Activated T-helper 2 cell treated with anti-CD3 and anti-CD28 coated beads, Interferon-gamma antibody, Interleukin-2, Interleukin-4, amounts not matched to agents 10 μg/mL and 5 μg/mL and 100 μg/mL, durations not matched to agents 14 hours and 24 hours and 36 hours (primary cell): ENCODE measurements around the gene CACNB4. TPM values are rescaled to one million over a fixed set of nuclear protein-coding genes. Genes with fewer than 3 reads are reported as not detected.
"Not testable (repeated sequence)": the region's sequence is repeated elsewhere in the genome, so short reads cannot be mapped to it uniquely, and the experiment has no call there.

Experiments used
- DNase-seq: peaks from one replicate; pipeline ENCODE4 v3.0.0; 2021; ENCODE audit warnings: low spot score
- H3K27ac Mint-ChIP-seq: one replicate; pipeline ENCODE4 v1.8.0; 2021; ENCODE audit warnings: mixed read lengths
- H3K27me3 Mint-ChIP-seq: one replicate; pipeline ENCODE4 v1.8.0; 2021; ENCODE audit warnings: low read depth, mixed read lengths
- H3K36me3 Mint-ChIP-seq: one replicate; pipeline ENCODE4 v1.8.0; 2021; ENCODE audit warnings: low read depth, mixed read lengths
- H3K4me1 Mint-ChIP-seq: one replicate; pipeline ENCODE4 v1.8.0; 2021; ENCODE audit warnings: low read depth, mixed read lengths
- H3K4me3 Mint-ChIP-seq: one replicate; pipeline ENCODE4 v1.8.0; 2021; ENCODE audit warnings: low read depth, mild to moderate bottlenecking, moderate library complexity, mixed read lengths
- H3K9me3 Mint-ChIP-seq: one replicate; pipeline ENCODE4 v1.8.0; 2021; ENCODE audit warnings: mixed read lengths
- intact Hi-C: fragments of 100-400 bp; cut with micrococcal nuclease; formaldehyde crosslinking; loops from one replicate; pipeline ENCODE4 v1.15.1; 2023
- total RNA-seq: library from RNA; stranded (reverse); gene quantifications from 2 replicates; pipeline ENCODE4 v1.2.3, GENCODE V29; 2022

The CACNB4 gene
- total RNA-seq, 1 donor from 2014 or later, result 0.23 TPM

DNA sequence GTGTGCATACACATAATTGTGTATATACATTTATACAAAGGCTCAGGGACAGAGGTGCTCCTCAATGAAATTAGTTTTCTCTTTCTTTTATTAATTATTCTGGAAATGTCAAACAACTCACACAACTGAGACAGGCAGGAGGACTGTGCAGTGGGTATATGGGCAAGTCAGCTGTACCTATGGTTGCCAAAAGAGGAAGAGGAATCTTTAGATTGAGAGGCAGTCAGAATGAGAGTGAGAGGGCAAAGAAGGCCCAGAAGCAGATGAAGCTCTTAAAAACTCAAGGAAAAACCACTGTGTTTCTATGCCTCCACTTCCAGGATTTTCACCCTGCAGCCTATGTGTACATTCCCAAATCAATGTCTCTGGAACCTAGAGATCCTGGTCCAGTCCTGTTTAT is 79.1 kb downstream of the CACNB4 start:
- Mint-ChIP-seq H3K27ac (no peak overlapping the region), H3K4me3 (no peak overlapping the region), H3K9me3 (no peaks in the 10 kb centered on the region), H3K4me1 (no peaks in the 10 kb centered on the region), H3K27me3 (peaks cover 17% of the 10 kb centered on the region), H3K36me3 (no peaks in the 10 kb centered on the region)
- intact Hi-C loops, result no loop called here
- DNase-seq, result no peak

DNA sequence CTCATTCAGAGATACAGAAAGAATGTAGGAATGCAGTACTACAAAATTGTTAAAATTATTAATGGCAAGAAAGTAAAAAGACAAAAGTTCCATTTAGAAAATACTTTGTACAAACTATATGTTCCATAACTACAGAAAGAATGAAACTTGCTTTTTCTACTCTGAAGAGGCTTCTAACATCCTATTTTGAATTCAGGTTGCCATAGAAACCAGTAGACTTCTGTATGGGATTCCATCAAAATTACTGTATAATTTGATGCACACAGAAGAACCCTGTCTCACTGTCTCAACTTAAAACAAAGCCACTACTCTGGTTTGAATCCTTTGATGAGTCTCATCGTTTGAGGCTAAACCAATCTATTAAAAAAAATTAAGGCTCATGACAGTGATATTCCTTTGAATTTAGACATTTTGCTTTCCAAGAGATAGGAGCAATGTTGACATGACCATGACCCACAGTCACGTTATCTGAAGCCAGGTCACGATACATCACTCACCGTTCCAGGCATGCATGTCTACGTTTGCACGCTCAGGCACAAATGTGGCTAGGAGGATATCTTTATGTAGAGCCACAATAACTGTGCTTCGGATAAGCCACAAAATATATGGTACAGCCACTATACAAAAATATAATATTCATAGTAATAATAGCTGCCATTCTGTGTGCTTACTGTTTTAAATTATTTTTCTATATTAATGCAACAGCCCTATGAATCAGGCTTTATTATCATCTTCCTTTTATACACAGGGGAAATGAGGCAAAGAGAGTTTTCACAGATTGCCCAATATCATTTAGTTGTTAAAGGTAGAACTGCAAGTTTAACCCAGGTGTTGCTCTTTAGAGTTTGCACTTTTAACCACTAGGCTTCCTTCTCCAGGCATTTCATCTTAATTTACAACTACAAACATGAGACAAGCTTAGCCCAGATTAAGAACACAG is 82.4 kb downstream of the CACNB4 start:
- intact Hi-C loops, result no loop called here
- H3K4me3 Mint-ChIP-seq, result no peak overlapping the region
- H3K4me1 Mint-ChIP-seq, result no peaks in the 10 kb centered on the region
- no peaks in the 10 kb centered on the region for H3K36me3 Mint-ChIP-seq
- DNase-seq, result no peak
- H3K9me3 Mint-ChIP-seq, result no peaks in the 10 kb centered on the region
- H3K27ac Mint-ChIP-seq, result no peak overlapping the region
- peaks cover 13% of the 10 kb centered on the region for H3K27me3 Mint-ChIP-seq

DNA sequence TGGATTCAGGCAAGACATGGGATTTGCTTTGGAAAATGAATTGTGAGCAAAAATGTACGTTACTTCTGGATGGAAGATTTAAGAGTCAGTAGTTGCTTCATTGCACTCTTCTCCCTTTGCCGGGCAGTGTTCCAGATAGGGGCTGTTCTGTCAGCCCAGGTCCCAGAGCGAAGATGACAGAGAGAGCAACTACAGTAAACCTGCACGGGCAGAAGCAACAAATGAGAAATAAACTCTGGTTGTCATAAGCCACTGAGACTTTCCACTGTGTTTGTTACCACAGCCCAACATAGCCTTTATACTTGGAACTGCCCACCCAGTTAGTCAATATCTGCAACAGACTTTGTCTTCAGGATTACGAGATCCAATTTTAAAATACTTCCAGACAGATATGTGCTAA is 83.3 kb downstream of the CACNB4 start:
- no peaks in the 10 kb centered on the region for H3K36me3 Mint-ChIP-seq
- H3K27me3 Mint-ChIP-seq, result peaks cover 13% of the 10 kb centered on the region
- intact Hi-C loops, result no loop called here
- no peak overlapping the region for H3K4me3 Mint-ChIP-seq
- H3K27ac Mint-ChIP-seq, result no peak overlapping the region
- H3K9me3 Mint-ChIP-seq, result no peaks in the 10 kb centered on the region
- no peaks in the 10 kb centered on the region for H3K4me1 Mint-ChIP-seq
- no peak for DNase-seq

DNA sequence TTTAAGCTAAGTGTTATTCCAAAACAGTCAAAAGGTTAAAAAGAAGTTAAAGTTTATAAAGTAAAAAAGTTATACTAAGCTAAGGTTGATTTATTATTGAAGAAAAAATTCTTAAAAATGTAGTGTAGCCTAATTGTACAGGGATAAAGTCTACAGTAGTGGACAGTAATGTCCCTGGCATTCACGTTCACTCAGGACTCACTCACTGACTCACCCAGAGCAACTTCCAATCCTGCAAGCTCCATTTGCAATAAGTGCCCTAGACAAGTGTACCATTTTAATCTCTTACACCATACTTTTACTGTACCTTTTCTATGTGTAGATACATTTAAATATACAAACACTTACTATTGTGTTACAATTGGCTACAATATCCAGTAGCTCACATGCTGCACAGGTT is 86.1 kb downstream of the CACNB4 start:
- Mint-ChIP-seq H3K4me3 (no peak overlapping the region), H3K27ac (no peak overlapping the region), H3K9me3 (no peaks in the 10 kb centered on the region), H3K4me1 (no peaks in the 10 kb centered on the region), H3K27me3 (peaks cover 5% of the 10 kb centered on the region), H3K36me3 (no peaks in the 10 kb centered on the region)
- intact Hi-C loops, result no loop called here
- DNase-seq, result no peak

DNA sequence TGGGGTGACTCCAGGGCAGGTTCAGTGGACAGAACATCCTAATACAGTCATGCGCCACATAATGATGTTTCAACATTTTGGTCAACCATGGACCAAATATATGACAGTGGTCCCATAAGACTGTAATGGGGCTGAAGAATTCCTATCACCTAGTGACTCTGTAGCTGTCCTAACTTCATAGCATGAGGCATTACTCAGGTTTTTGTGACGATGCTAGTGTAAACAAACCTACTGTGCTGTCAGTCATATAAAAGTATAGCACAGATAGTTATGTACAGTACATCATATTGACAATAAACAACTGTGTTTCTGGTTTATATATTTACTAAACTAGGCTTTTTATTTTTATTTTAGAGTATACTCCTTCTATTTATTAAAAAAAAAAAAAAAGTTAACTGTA is 87.1 kb downstream of the CACNB4 start:
- intact Hi-C loops, result no loop called here
- Mint-ChIP-seq H3K27ac (no peak overlapping the region), H3K4me1 (no peaks in the 10 kb centered on the region), H3K27me3 (peaks cover 8% of the 10 kb centered on the region), H3K9me3 (no peaks in the 10 kb centered on the region), H3K36me3 (no peaks in the 10 kb centered on the region), H3K4me3 (no peak overlapping the region)
- DNase-seq, result no peak

DNA sequence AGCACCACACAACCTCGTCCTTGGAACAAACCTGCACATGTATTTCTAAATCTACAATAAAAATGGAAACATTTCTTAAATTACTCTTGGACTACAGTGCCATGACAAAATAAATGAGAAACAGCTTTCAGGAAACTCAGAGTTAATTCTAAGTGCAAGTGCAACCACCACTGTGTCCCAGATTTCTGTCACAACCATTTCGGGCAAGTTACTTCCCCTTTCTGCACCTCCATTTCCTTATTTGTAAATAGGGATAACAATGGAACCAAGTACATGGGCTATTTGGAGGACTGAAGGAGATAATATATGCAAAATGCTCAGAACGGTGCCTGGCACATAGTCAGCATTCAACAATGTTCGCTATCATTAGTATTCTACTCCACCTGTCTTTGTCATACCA is 93.2 kb downstream of the CACNB4 start:
- no peaks in the 10 kb centered on the region for H3K9me3 Mint-ChIP-seq
- H3K36me3 Mint-ChIP-seq, result no peaks in the 10 kb centered on the region
- no peak overlapping the region for H3K27ac Mint-ChIP-seq
- H3K4me3 Mint-ChIP-seq, result no peak overlapping the region
- H3K4me1 Mint-ChIP-seq, result peaks cover 5% of the 10 kb centered on the region
- peaks cover 5% of the 10 kb centered on the region for H3K27me3 Mint-ChIP-seq
- no peak for DNase-seq
- intact Hi-C loops, result loop anchor here (2.0 to 10.0 kb wide), 2 partner anchors 19 to 181 kb away; partner anchors contain the start of gene ARL5A

DNA sequence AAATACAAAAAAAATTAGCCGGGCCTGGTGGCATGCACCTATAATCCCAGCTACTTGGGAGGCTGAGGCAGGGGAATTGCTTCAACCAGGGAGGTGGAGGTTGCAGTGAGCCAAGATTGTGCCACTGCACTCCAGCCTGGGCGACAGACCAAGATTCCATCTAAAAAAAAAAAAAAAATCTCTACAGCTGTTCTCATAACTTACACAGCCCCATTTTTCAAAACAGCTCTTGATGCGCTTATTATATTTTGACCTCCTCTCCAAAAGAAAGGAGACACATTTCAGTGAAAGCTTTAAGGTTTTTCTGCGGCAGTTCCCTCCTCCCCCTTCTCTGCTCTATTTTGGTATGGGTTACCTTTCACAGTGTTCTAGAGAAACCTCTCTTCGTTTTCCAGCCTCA is 95.6 kb downstream of the CACNB4 start:
- H3K4me1 Mint-ChIP-seq, H3K4me3 Mint-ChIP-seq, H3K27me3 Mint-ChIP-seq, DNase-seq, H3K9me3 Mint-ChIP-seq, H3K36me3 Mint-ChIP-seq, H3K27ac Mint-ChIP-seq: not testable (repeated sequence)
- intact Hi-C loops, result loop anchor here (10.0 kb wide), 1 partner anchor 178 kb away; the partner anchor contains the start of gene ARL5A

DNA sequence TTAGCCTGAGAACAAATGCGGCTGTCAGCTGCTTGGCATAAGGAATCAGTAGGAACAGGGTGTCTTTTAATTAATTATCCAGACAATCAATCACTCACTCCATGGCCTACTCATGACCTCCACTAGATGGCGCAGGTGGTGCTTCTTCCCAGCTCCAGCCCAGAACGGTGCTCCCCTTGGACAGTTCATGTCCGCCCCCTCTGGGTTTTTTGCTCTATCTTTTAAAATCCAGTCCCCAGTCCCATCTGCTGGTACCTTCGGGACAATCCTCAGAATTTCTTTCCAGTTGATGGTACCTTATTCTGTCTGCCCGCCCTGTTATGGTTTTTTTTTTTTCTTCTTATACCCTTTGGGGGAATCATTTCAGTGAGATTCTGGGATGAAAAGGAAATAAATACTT is 99.8 kb downstream of the CACNB4 start:
- Mint-ChIP-seq H3K4me1 (no peaks in the 10 kb centered on the region), H3K4me3 (no peak overlapping the region), H3K27me3 (peaks cover under 1% of the 10 kb centered on the region), H3K27ac (no peak overlapping the region), H3K36me3 (no peaks in the 10 kb centered on the region), H3K9me3 (no peaks in the 10 kb centered on the region)
- peak; percentile 18 for DNase-seq
- intact Hi-C loops, result no loop called here

DNA sequence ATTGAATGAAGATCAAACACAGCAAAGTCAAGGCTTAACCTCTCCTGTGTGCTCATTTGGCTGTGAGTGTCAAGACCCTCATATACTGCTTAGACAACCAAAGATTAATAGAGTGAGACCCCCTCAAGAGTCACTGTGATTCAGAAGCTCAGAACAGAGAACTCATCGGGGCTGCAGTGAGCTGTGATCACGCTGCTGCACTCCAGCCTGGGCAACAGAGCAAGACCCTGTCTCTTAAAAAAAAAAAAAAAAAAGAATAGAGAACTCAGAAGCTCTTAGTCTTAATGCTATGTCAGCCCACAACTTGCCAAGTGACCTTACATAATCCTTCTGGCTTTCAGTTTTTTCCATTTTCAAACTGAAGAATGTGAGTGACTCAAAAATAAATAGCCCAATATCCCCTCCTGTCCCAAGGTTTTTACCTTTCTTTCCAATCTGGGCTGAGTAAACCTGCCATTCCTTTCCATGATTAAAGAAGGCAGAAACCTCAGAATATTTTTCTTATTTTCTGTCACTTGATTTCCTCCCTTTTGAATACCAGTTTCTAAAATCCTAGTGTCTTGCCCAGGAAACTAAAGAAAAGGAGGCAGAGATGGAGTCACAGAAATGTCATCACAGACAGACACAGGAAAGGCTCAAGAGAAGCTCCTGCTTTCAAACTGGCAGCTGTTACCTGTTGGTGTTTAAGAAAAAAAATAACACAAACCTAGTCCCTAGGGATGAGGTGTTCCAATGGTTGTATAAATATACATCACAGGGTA is 102.4 kb downstream of the CACNB4 start:
- Mint-ChIP-seq H3K4me3 (no peak overlapping the region), H3K36me3 (no peaks in the 10 kb centered on the region), H3K27ac (no peak overlapping the region), H3K27me3 (peaks cover 4% of the 10 kb centered on the region), H3K4me1 (no peaks in the 10 kb centered on the region), H3K9me3 (no peaks in the 10 kb centered on the region)
- intact Hi-C loops, result no loop called here
- no peak for DNase-seq

DNA sequence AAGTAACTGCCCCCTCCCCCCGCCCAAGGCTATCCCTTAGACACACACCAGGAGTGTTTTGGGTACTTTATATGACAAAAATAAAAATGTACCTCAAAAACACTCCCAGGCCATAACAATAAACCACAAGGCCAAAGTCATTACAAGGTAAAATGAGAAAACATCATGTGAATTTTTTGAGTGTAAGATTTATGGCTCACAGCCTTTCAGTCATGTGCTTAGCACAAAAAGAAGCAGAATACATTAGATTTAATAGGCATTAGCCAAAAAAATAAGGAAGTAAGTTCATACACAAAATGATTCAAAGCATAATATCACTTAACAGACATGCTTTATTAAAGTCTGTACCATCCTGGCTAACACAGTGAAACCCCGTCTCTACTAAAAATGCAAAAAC is 103.7 kb downstream of the CACNB4 start:
- no peaks in the 10 kb centered on the region for H3K4me1 Mint-ChIP-seq
- H3K27ac Mint-ChIP-seq, result no peak overlapping the region
- no peaks in the 10 kb centered on the region for H3K36me3 Mint-ChIP-seq
- H3K4me3 Mint-ChIP-seq, result no peak overlapping the region
- H3K9me3 Mint-ChIP-seq, result no peaks in the 10 kb centered on the region
- intact Hi-C loops, result no loop called here
- H3K27me3 Mint-ChIP-seq, result peaks cover 4% of the 10 kb centered on the region
- no peak for DNase-seq

DNA sequence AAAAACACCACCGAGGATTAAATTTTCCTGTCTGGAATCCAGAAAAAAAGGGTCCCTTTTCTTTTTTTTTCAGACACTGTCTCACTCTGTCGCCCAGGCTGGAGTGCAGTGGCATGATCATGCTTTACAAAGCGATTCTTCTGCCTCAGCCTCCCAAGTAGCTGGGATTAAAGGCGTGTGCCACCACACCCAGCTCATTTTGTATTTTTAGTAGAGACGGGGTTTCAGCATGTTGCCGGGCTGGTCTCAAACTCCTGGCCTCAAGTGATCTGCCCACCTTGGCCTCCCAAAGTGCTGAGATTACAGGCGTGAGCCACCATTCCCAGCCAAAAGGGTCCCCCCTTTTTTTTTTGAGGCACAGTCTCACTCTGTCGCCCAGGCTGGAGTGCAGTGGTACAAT is 104.7 kb downstream of the CACNB4 start:
- H3K27ac Mint-ChIP-seq, H3K36me3 Mint-ChIP-seq, H3K4me3 Mint-ChIP-seq, intact Hi-C loops, H3K9me3 Mint-ChIP-seq, H3K27me3 Mint-ChIP-seq, H3K4me1 Mint-ChIP-seq, DNase-seq: not testable (repeated sequence)

DNA sequence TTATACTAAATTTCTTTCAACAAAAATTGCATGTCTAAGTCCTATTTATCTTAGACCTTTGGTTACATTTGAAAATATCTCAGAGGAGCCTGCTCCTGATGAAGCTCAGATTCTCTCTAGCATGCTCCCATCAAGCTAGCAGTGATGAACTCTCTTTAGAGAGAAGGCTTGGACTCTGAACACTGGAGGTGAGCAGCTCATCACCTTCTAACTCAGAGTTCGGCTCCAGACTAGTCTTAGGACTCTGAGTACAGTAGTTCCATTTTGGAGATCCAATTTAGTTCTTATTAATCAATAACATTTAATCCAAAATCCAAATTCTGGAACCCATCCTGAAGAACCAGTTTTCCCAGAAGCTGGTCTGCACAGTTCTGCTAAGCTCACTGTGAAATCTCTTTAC is 107.8 kb downstream of the CACNB4 start:
- Mint-ChIP-seq H3K36me3 (no peaks in the 10 kb centered on the region), H3K4me1 (no peaks in the 10 kb centered on the region), H3K27me3 (peaks cover 4% of the 10 kb centered on the region), H3K9me3 (no peaks in the 10 kb centered on the region), H3K27ac (no peak overlapping the region), H3K4me3 (no peak overlapping the region)
- no peak for DNase-seq
- intact Hi-C loops, result no loop called here

DNA sequence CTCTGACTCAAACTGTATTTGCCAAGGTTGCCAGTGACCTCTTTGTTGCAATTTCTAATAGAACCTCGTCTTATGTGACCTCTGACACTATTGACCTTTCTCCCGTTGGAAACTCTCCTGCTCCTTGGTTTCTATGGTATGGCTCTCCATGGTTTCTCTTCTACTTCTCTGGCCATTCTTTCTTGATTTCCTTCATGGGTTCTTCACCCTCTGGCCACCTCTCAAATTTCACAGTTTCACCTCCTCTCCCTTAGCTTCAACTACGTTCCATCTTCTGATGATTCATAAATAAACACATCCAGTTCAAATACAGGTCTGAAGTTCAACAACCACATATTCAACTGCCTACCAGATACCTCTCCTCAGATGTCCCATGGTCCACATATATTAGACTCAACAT is 109.5 kb downstream of the CACNB4 start:
- H3K36me3 Mint-ChIP-seq, result no peaks in the 10 kb centered on the region
- no peak overlapping the region for H3K4me3 Mint-ChIP-seq
- H3K4me1 Mint-ChIP-seq, result no peaks in the 10 kb centered on the region
- peaks cover 4% of the 10 kb centered on the region for H3K27me3 Mint-ChIP-seq
- DNase-seq, result no peak
- intact Hi-C loops, result no loop called here
- no peaks in the 10 kb centered on the region for H3K9me3 Mint-ChIP-seq
- H3K27ac Mint-ChIP-seq, result no peak overlapping the region
